PFSK-1 (cell line): ENCODE results near the gene GRIK1.

Experiments used
- POLR2AphosphoS5 ChIP-seq: IDR thresholded peaks from 2 replicates; pipeline ENCODE4 v1.6.1; 2012; ENCODE audit warnings: low read depth, mild to moderate bottlenecking, control low read depth, low read length, moderate library complexity
- REST ChIP-seq, 2 experiments: IDR thresholded peaks; 2 replicates each; pipeline versions ENCODE4 v1.6.1 to v1.8.0; 2011 to 2012; ENCODE audit warnings: low read depth in 2 of 2, low read length in 2 of 2, control low read depth in 1 of 2, inconsistent platforms in 1 of 2, mild to moderate bottlenecking in 1 of 2, moderate library complexity in 1 of 2; ENCODE audit not compliant: insufficient read depth in 1 of 2
- SIN3A ChIP-seq: IDR thresholded peaks from 2 replicates; pipeline ENCODE4 v1.6.1; 2012; ENCODE audit warnings: mild to moderate bottlenecking, low read length, moderate library complexity, borderline replicate concordance; ENCODE audit not compliant: insufficient read depth
- TAF1 ChIP-seq: IDR thresholded peaks from 2 replicates; pipeline ENCODE4 v1.6.1; 2012; ENCODE audit warnings: low read length, control low read depth, borderline replicate concordance; ENCODE audit not compliant: insufficient read depth

- no peak for TF ChIP-seq POLR2AphosphoS5
- TF ChIP-seq REST (IDR thresholded peaks at IDR 0.05; ENCODE audit: insufficient read depth in 1 of 2, low read depth in 2 of 2, low read length in 2 of 2), result no peak
- TF ChIP-seq TAF1, result no peak
- no peak for TF ChIP-seq SIN3A
Measured at GRCh38 chr21:29513535-29513934, 426.3 kb downstream of the GRIK1 start.
